Omental fat pad (tissue), 4 donors: ENCODE results near the gene TMPRSS7. TPM values are rescaled to one million over a fixed set of nuclear protein-coding genes. Genes with fewer than 3 reads are reported as not detected.

Experiments used
- ATAC-seq: fragments of 150-250 bp; one replicate; pipeline ENCODE4 v1.9.1; 2016; ENCODE audit warnings: mild to moderate bottlenecking, moderate library complexity; ENCODE audit not compliant: low FRiP score
- DNase-seq: peaks from one replicate; pipeline ENCODE4 v3.0.0-alpha.2; 2019; ENCODE audit warnings: low spot score
- total RNA-seq, 4 donors: library from RNA; depleted of rRNA; stranded (reverse); fragments of >200 nt; gene quantifications; one replicate each; pipeline ENCODE4 v1.1.0, GENCODE V29; 2016
- TF ChIP-seq, protein P1 (sequence below), 3 donors: fragments of 450-650 bp; IDR thresholded peaks; one replicate each; pipeline ENCODE4 v1.5.1; 2016 to 2017; ENCODE audit warnings: antibody characterized with exemption in 3 of 3, mild to moderate bottlenecking in 3 of 3, moderate library complexity in 2 of 3

Gene TMPRSS7
- total RNA-seq, 4 donors from 2014 or later, result not detected

DNA sequence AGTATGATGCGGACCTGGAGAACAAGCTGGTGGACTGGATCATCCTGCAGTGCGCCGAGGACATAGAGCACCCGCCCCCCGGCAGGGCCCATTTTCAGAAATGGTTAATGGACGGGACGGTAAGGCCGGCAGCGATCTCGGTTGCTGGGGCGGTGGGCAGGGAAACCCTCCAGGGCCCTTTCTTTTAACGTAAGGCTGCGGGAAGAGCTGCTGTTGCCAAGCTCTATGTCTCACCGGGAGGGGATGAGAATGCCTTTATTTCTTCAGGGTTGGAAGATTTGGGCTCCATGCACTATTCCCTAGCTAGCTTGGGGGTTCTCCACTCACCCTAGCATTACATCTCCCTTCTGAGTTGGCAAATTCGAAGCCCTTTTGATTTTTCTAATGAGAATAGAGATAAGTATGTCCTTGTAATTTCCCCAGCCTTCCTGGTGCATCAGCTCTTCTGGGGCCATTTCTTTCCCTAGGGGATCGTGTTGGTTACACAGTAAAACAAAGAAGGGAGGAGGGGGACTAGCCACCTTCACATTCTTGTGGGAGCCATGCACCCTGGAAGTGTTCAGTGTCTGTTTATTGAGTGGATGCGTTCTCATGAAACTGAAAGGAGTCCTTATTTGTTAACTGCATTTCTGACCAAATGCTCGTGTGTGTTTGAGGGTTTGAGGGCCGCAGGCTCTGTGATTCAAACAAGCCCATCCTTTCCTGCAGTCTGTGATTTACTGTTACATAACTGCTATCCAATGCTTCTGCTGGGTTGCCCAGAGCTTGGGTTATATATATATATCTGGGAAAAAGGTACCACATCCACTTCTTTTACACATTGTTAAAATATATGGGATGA, 34.8 kb upstream of the TMPRSS7 start:
- TF ChIP-seq, protein P1, sequence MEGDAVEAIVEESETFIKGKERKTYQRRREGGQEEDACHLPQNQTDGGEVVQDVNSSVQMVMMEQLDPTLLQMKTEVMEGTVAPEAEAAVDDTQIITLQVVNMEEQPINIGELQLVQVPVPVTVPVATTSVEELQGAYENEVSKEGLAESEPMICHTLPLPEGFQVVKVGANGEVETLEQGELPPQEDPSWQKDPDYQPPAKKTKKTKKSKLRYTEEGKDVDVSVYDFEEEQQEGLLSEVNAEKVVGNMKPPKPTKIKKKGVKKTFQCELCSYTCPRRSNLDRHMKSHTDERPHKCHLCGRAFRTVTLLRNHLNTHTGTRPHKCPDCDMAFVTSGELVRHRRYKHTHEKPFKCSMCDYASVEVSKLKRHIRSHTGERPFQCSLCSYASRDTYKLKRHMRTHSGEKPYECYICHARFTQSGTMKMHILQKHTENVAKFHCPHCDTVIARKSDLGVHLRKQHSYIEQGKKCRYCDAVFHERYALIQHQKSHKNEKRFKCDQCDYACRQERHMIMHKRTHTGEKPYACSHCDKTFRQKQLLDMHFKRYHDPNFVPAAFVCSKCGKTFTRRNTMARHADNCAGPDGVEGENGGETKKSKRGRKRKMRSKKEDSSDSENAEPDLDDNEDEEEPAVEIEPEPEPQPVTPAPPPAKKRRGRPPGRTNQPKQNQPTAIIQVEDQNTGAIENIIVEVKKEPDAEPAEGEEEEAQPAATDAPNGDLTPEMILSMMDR (IDR thresholded peaks at IDR 0.05), result no peak
- ATAC-seq (no peak), DNase-seq (no peak)

GRCh38 chr3:112000367-112000771, 34.2 kb upstream of the TMPRSS7 start:
- no peak for ATAC-seq
- no peak for DNase-seq
- TF ChIP-seq, protein P1 (IDR thresholded peaks at IDR 0.05), result no peak

DNA sequence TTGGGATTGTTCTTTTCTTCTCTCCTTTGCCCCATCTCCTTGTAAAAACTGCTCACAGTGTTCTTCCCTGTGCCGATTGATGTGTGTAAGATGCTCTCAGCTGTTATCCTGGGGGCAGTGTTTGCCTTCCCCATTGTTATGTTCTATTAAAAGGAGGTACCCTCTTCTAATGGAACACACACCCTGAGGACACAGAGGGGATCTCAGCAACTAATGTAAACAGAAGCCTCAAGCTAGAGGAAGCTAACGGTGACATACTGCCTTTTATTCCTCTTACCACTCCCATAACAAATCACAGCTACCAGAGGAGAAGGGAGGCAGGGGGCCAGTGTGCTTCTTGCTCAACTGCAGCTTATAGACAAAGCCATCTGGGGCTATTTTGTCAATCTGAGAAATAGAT, 33.6 kb upstream of the TMPRSS7 start:
- TF ChIP-seq, protein P1 (IDR thresholded peaks at IDR 0.05), result no peak
- ATAC-seq (no peak), DNase-seq (no peak)

GRCh38 chr3:112001526-112001925, 33.0 kb upstream of the TMPRSS7 start:
- TF ChIP-seq, protein P1 (IDR thresholded peaks at IDR 0.05), result no peak
- DNase-seq (no peak), ATAC-seq (no peak)

DNA sequence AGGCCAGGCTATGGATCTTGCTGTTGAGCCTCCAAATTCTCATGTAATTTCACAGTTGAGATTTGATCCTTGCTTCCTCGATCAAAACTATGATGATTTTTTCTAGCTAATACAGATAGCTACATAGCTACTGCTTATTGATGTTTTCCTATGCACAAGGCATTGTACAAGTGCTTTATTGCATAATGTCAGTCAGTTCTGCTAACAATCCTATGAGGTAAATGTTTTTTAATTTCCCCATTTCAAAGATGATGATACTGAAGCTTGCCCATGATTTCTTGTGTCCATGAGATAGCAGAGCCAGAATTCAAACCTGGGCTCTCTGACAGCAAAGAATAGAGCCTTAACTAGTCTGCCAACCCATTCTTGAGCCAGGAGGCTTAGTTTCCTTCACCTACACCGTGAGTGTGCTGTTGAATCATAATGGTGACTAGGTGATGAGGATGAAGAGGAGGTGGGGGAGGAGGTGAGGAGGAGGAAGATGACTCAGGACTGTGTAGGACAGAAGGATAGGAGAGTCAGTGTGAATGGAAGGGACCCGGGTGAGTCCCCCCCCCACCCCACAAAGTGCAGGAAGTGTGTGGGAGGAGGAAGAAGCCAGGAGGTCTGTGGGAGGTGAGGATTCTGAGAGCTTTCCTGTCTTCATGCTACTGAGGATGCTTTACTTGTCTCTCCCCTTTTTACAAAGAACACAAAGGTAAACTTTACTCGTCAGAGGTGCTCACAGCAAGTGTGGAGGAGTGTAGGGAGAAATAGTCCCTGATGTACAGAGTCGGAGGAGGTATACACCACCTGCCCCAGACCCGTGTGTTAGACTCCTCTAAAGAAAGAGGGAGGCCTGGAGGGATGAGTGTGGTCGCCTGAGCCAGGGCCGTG, 32.2 kb upstream of the TMPRSS7 start:
- ATAC-seq (peak; percentile 45), DNase-seq (no peak)
- TF ChIP-seq, protein P1 (IDR thresholded peaks at IDR 0.05), result no peak

DNA sequence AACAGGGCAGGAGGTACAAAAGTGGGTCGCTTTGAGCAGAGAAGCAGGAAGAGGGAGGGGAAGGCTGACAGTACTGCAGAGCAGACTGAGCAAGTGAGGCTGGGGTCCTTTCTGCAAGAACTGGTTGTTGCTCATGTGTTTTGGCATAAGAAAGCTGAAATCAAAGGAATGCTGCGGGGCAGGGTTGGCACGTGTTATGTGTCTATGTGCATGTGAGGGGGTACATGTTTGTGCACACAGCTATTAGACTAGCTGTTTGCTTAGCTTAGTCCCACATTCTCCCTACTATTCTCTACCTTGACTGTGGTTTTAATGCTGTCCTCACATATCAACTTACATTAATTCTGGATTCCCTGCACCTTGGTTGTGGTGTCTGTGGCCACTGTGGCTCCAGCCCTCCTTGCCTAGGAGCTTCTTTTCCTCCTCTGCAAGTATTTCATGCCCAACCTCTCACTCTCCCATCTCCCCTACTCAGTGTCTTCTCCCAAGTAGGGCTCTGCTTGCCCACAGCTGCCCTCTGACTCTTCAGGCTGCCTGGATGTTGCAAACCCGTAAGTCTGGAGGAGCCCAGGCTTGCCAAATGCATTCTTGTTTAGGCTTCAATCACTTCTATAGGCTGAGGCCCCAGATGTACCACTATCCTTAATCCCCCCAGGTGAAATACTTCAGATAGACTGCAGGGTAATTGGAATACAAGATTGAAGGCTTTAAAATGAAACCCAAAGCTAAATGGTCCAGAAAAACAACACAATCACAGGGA, 31.0 kb upstream of the TMPRSS7 start:
- TF ChIP-seq, protein P1 (IDR thresholded peaks at IDR 0.05), result no peak
- DNase-seq (no peak), ATAC-seq (no peak)
